22Rv1 (cell line): ENCODE measurements around the gene LMO3.

ENCODE experiments used
- H3K27ac ChIP-seq: fragments of 450-650 bp; 2 replicates; pipeline ENCODE4 v1.5.1; 2017
- CTCF ChIP-seq: fragments of 450-650 bp; IDR thresholded peaks from 2 replicates; pipeline ENCODE4 v1.5.1; 2017; ENCODE audit warnings: mild to moderate bottlenecking
- ZFX ChIP-seq: fragments of 450-650 bp; IDR thresholded peaks from 2 replicates; pipeline ENCODE4 v1.6.1; 2017; ENCODE audit warnings: antibody characterized with exemption, borderline replicate concordance

Gene LMO3

GRCh38 chr12:16612647-16613046 is 6.7 kb upstream of the LMO3 start:
- TF ChIP-seq ZFX (no peak), CTCF (no peak)
- H3K27ac ChIP-seq: no peak overlapping the region

GRCh38 chr12:16611146-16611545 is 5.2 kb upstream of the LMO3 start:
- TF ChIP-seq CTCF: no peak
- no peak for TF ChIP-seq ZFX
- H3K27ac ChIP-seq: no peak overlapping the region

GRCh38 chr12:16610743-16611142 is 4.8 kb upstream of the LMO3 start:
- TF ChIP-seq ZFX: no peak
- TF ChIP-seq CTCF: no peak
- H3K27ac ChIP-seq: no peak overlapping the region

GRCh38 chr12:16610001-16610585 is 4.1 kb upstream of the LMO3 start:
- no peak overlapping the region for H3K27ac ChIP-seq
- TF ChIP-seq ZFX (no peak), CTCF (no peak)

GRCh38 chr12:16608946-16609539 is 3.1 kb upstream of the LMO3 start:
- no peak overlapping the region for H3K27ac ChIP-seq
- TF ChIP-seq CTCF: no peak
- TF ChIP-seq ZFX: no peak

GRCh38 chr12:16607906-16608775 is 2.2 kb upstream of the LMO3 start:
- TF ChIP-seq ZFX (no peak), CTCF (no peak)
- no peak overlapping the region for H3K27ac ChIP-seq

GRCh38 chr12:16606991-16607390 is 1.0 kb upstream of the LMO3 start:
- TF ChIP-seq CTCF (no peak), ZFX (no peak)
- no peak overlapping the region for H3K27ac ChIP-seq
